Measurements from ENCODE around the gene KDM5A. TPM values are rescaled to one million over a fixed set of nuclear protein-coding genes. Genes with fewer than 3 reads are reported as not detected.

KDM5A gene
- total RNA-seq, 2 experiments from 2014 or later, result 39.6 to 88.8 TPM

- no peak overlapping the region for H3K4me2 ChIP-seq (ENCODE audit: low read length)
- H2AFZ ChIP-seq (ENCODE audit: low read length), result no peak overlapping the region
- H3K9me3 ChIP-seq (ENCODE audit: low read length), result 0 out of 2 replicates have a peak, but pooled peaks cover 5% of the 10 kb centered on the region
- ChIA-PET CTCF (ENCODE audit: unreplicated experiment) (interaction anchor here (1.2 kb wide), 1 partner anchor 14 kb away, joined by 3 read pairs; no protein-coding TSS in a partner anchor), POLR2A (no interaction called here)
- no peak overlapping the region for H3K27ac ChIP-seq (ENCODE audit: low read depth, low read length, poor library complexity, severe bottlenecking)
- no peaks in the 10 kb centered on the region for H4K20me1 ChIP-seq (ENCODE audit: insufficient read depth, low read length)
- H3K79me2 ChIP-seq (ENCODE audit: insufficient read depth, low read depth, low read length), result no peaks in the 10 kb centered on the region
- no peak overlapping the region for H3K4me3 ChIP-seq (ENCODE audit: low read depth, low read length, poor library complexity, severe bottlenecking)
- no TSS peak for BruUV-seq (replicated peaks)
- TF ChIP-seq EZH2phosphoT487 (IDR thresholded peaks at IDR 0.05; ENCODE audit: borderline replicate concordance, low read depth, low read length) (no peak), CTCF (conservative IDR thresholded peaks at IDR 0.05; ENCODE audit: low read length) (no peak)
- intact Hi-C loops (cut with micrococcal nuclease; ENCODE audit: unreplicated experiment), result no loop called here
- no peaks in the 10 kb centered on the region for H3K9me2 ChIP-seq (ENCODE audit: insufficient read depth, low read length)
- H3K36me3 ChIP-seq (ENCODE audit: insufficient read depth, low read length), result no peaks in the 10 kb centered on the region
- DNase-seq (ENCODE audit: low spot score), result no peak
- H3K4me1 ChIP-seq (ENCODE audit: insufficient read depth, low read length, poor library complexity, severe bottlenecking), result no peaks in the 10 kb centered on the region
Measured at GRCh38 chr12:234019-234418, 155.1 kb downstream of the KDM5A start.

- no TSS peak for BruUV-seq (replicated peaks)
- TF ChIP-seq EZH2phosphoT487 (IDR thresholded peaks at IDR 0.05; ENCODE audit: borderline replicate concordance, low read depth, low read length) (no peak), CTCF (conservative IDR thresholded peaks at IDR 0.05; ENCODE audit: low read length) (no peak)
Measured at GRCh38 chr12:233615-233968, 155.5 kb downstream of the KDM5A start.

GRCh38 chr12:232731-233614 lies 156.1 kb downstream of the KDM5A start:
- Histone ChIP-seq H3K36me3 (ENCODE audit: insufficient read depth, low read length) (no peaks in the 10 kb centered on the region), H3K4me1 (ENCODE audit: insufficient read depth, low read length, poor library complexity, severe bottlenecking) (no peaks in the 10 kb centered on the region), H4K20me1 (ENCODE audit: insufficient read depth, low read length) (no peaks in the 10 kb centered on the region), H3K27ac (ENCODE audit: low read depth, low read length, poor library complexity, severe bottlenecking) (no peak overlapping the region), H3K9me3 (ENCODE audit: low read length) (0 out of 2 replicates have a peak, but pooled peaks cover 5% of the 10 kb centered on the region), H3K4me3 (ENCODE audit: low read depth, low read length, poor library complexity, severe bottlenecking) (no peak overlapping the region), H3K4me2 (ENCODE audit: low read length) (no peak overlapping the region), H3K79me2 (ENCODE audit: insufficient read depth, low read depth, low read length) (no peaks in the 10 kb centered on the region), H3K9me2 (ENCODE audit: insufficient read depth, low read length) (no peaks in the 10 kb centered on the region), H2AFZ (ENCODE audit: low read length) (no peak overlapping the region)
- TF ChIP-seq EZH2phosphoT487 (IDR thresholded peaks at IDR 0.05; ENCODE audit: borderline replicate concordance, low read depth, low read length) (no peak), CTCF (conservative IDR thresholded peaks at IDR 0.05; ENCODE audit: low read length) (no peak)
- ChIA-PET CTCF (ENCODE audit: unreplicated experiment) (no interaction called here), POLR2A (no interaction called here)
- BruUV-seq (replicated peaks), result no TSS peak
- intact Hi-C loops (cut with micrococcal nuclease; ENCODE audit: unreplicated experiment), result no loop called here
- DNase-seq (ENCODE audit: low spot score), result no peak

More at GRCh38 chr12:233615-233968, 155.5 kb downstream of the KDM5A start:
- POLR2A ChIA-PET, result no interaction called here
- no peaks in the 10 kb centered on the region for H3K36me3 ChIP-seq (ENCODE audit: insufficient read depth, low read length)
- H3K27ac ChIP-seq (ENCODE audit: low read depth, low read length, poor library complexity, severe bottlenecking), result no peak overlapping the region
- no peaks in the 10 kb centered on the region for H3K4me1 ChIP-seq (ENCODE audit: insufficient read depth, low read length, poor library complexity, severe bottlenecking)
- intact Hi-C loops (cut with micrococcal nuclease; ENCODE audit: unreplicated experiment), result no loop called here
- no peak overlapping the region for H2AFZ ChIP-seq (ENCODE audit: low read length)
- CTCF ChIA-PET (ENCODE audit: unreplicated experiment), result interaction anchor here (1.2 kb wide), 1 partner anchor 14 kb away, joined by 3 read pairs; no protein-coding TSS in a partner anchor
- H3K4me3 ChIP-seq (ENCODE audit: low read depth, low read length, poor library complexity, severe bottlenecking), result no peak overlapping the region
- H4K20me1 ChIP-seq (ENCODE audit: insufficient read depth, low read length), result no peaks in the 10 kb centered on the region
- H3K9me3 ChIP-seq (ENCODE audit: low read length), result 0 out of 2 replicates have a peak, but pooled peaks cover 5% of the 10 kb centered on the region
- no peak for DNase-seq (ENCODE audit: low spot score)
- H3K9me2 ChIP-seq (ENCODE audit: insufficient read depth, low read length), result no peaks in the 10 kb centered on the region
- H3K79me2 ChIP-seq (ENCODE audit: insufficient read depth, low read depth, low read length), result no peaks in the 10 kb centered on the region
- no peak overlapping the region for H3K4me2 ChIP-seq (ENCODE audit: low read length)
